ENCODE results near the gene JAK1. TPM values are rescaled to one million over a fixed set of nuclear protein-coding genes. Genes with fewer than 3 reads are reported as not detected.

The JAK1 gene
- polyA plus RNA-seq, 2 of the 4 experiments (the other 2 are of a cell fraction), result 110 to 159 TPM

- no peak for FAIRE-seq
Measured at GRCh38 chr1:64906447-64906846, 59.9 kb downstream of the JAK1 start.

More at GRCh38 chr1:64906447-64906846, 59.9 kb downstream of the JAK1 start:
- H3K4me1 ChIP-seq, result peaks cover 93% of the 10 kb centered on the region
- peak overlapping the region; percentile 83 to 93 for H3K27ac ChIP-seq
- peaks cover 5% of the 10 kb centered on the region; the same call in 2 of the 3 replicates for H3K9me3 ChIP-seq
- DNase-seq (ENCODE audit: low read depth in 1 of 2, low spot score in 1 of 2) (peak in 1 of 2 experiments; percentile 64), ATAC-seq (peak; percentile 27 to 42; a peak in 3 of 6 replicates)
- no peak for TF ChIP-seq ESRRA (IDR thresholded peaks at IDR 0.05; ENCODE audit: borderline replicate concordance, low read length)
- no peak for TF ChIP-seq KDM1A (IDR thresholded peaks at IDR 0.05; ENCODE audit: low read depth)
- TF ChIP-seq, protein P1, sequence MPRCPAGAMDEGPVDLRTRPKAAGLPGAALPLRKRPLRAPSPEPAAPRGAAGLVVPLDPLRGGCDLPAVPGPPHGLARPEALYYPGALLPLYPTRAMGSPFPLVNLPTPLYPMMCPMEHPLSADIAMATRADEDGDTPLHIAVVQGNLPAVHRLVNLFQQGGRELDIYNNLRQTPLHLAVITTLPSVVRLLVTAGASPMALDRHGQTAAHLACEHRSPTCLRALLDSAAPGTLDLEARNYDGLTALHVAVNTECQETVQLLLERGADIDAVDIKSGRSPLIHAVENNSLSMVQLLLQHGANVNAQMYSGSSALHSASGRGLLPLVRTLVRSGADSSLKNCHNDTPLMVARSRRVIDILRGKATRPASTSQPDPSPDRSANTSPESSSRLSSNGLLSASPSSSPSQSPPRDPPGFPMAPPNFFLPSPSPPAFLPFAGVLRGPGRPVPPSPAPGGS (IDR thresholded peaks at IDR 0.05), result no peak
- TF ChIP-seq, protein P2, sequence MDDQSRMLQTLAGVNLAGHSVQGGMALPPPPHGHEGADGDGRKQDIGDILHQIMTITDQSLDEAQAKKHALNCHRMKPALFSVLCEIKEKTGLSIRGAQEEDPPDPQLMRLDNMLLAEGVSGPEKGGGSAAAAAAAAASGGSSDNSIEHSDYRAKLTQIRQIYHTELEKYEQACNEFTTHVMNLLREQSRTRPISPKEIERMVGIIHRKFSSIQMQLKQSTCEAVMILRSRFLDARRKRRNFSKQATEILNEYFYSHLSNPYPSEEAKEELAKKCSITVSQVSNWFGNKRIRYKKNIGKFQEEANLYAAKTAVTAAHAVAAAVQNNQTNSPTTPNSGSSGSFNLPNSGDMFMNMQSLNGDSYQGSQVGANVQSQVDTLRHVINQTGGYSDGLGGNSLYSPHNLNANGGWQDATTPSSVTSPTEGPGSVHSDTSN (IDR thresholded peaks at IDR 0.05), result no peak
- no peak for TF ChIP-seq RCOR1 (IDR thresholded peaks at IDR 0.05; ENCODE audit: low read depth, low read length)
- TF ChIP-seq, protein P3, sequence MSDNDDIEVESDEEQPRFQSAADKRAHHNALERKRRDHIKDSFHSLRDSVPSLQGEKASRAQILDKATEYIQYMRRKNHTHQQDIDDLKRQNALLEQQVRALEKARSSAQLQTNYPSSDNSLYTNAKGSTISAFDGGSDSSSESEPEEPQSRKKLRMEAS (IDR thresholded peaks at IDR 0.05), result 0 out of 2 replicates have a peak, but pooled peaks have one; percentile 33
- TF ChIP-seq MAFK (IDR thresholded peaks at IDR 0.05; ENCODE audit: partially characterized antibody), result no peak
- TF ChIP-seq KDM5A (IDR thresholded peaks at IDR 0.05), result no peak
- TF ChIP-seq, protein P4, sequence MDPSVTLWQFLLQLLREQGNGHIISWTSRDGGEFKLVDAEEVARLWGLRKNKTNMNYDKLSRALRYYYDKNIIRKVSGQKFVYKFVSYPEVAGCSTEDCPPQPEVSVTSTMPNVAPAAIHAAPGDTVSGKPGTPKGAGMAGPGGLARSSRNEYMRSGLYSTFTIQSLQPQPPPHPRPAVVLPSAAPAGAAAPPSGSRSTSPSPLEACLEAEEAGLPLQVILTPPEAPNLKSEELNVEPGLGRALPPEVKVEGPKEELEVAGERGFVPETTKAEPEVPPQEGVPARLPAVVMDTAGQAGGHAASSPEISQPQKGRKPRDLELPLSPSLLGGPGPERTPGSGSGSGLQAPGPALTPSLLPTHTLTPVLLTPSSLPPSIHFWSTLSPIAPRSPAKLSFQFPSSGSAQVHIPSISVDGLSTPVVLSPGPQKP (IDR thresholded peaks at IDR 0.05; ENCODE audit: low read depth, low read length), result no peak
- TF ChIP-seq, protein P5, sequence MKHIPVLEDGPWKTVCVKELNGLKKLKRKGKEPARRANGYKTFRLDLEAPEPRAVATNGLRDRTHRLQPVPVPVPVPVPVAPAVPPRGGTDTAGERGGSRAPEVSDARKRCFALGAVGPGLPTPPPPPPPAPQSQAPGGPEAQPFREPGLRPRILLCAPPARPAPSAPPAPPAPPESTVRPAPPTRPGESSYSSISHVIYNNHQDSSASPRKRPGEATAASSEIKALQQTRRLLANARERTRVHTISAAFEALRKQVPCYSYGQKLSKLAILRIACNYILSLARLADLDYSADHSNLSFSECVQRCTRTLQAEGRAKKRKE (CRISPR knock-in tag; IDR thresholded peaks at IDR 0.05; ENCODE audit: low read depth), result no peak
- TF ChIP-seq EHF (CRISPR knock-in tag; IDR thresholded peaks at IDR 0.05), result no peak
- 0 out of 2 replicates have a peak, but pooled peaks have one; percentile 29 for TF ChIP-seq FOSL2 (IDR thresholded peaks at IDR 0.05)
- peak; percentile 85 for TF ChIP-seq FOSL2 (CRISPR knock-in tag; IDR thresholded peaks at IDR 0.05)
- TF ChIP-seq ZNF302 (CRISPR knock-in tag; IDR thresholded peaks at IDR 0.05), result no peak
- TF ChIP-seq HES2 (IDR thresholded peaks at IDR 0.05), result no peak
- TF ChIP-seq NFE2L2 (conservative IDR thresholded peaks at IDR 0.05; ENCODE audit: low read length), result no peak
- TF ChIP-seq FOXS1 (CRISPR knock-in tag; IDR thresholded peaks at IDR 0.05), result peak; percentile 46; the same call in 1 of the 2 replicates
- TF ChIP-seq JUNB (IDR thresholded peaks at IDR 0.05), result peak; percentile 35; the same call in 1 of the 2 replicates
- no peak for TF ChIP-seq HDAC2 (IDR thresholded peaks at IDR 0.05)
- TF ChIP-seq HMGXB4 (CRISPR knock-in tag; IDR thresholded peaks at IDR 0.05; ENCODE audit: borderline replicate concordance), result no peak
- no peak for TF ChIP-seq CHD4 (IDR thresholded peaks at IDR 0.05; ENCODE audit: borderline replicate concordance)
- no peak for TF ChIP-seq POLR2AphosphoS2 (conservative IDR thresholded peaks at IDR 0.05; ENCODE audit: low read length)
- TF ChIP-seq HOXB5 (CRISPR knock-in tag; IDR thresholded peaks at IDR 0.05), result no peak
- TF ChIP-seq GATA3 (IDR thresholded peaks at IDR 0.05; ENCODE audit: borderline replicate concordance), result peak; percentile 24; the same call in 1 of the 2 replicates
- no peak for TF ChIP-seq NPAS2 (CRISPR knock-in tag; IDR thresholded peaks at IDR 0.05; ENCODE audit: borderline replicate concordance)
- ChIA-PET CTCF (interaction anchor here (1.3 kb wide), 1 partner anchor 11 kb away, joined by 5 read pairs; no protein-coding TSS in a partner anchor), POLR2A (no interaction called here)
- H3K4me3 ChIP-seq, result no peak overlapping the region
- peak overlapping the region; percentile 65 for H3K4me2 ChIP-seq
- WGBS (ENCODE audit: missing lambda C conversion rate), result 39% methylated on average over 3 of the region's 3 CpGs
